Smooth muscle cell of the brain vasculature (primary cell): ENCODE data around the gene ADGRA1.

Source experiments
- DNase-seq: peaks from one replicate; pipeline ENCODE4 v3.0.0-alpha.2; 2012; ENCODE audit warnings: low read depth, low spot score

The ADGRA1 gene

GRCh38 chr10:133095586-133095985 lies 7.9 kb downstream of the ADGRA1 start:
- no peak for DNase-seq

GRCh38 chr10:133096616-133097269 lies 9.0 kb downstream of the ADGRA1 start:
- DNase-seq = no peak

- no peak for DNase-seq
These were observed 9.7 kb downstream of the ADGRA1 start for GRCh38 chr10:133097418-133097817.

- no peak for DNase-seq
These were observed 10.2 kb downstream of the ADGRA1 start for GRCh38 chr10:133097961-133098360.

- no peak for DNase-seq
These were observed 10.9 kb downstream of the ADGRA1 start for GRCh38 chr10:133098426-133099124.

- DNase-seq = no peak
These were observed 11.8 kb downstream of the ADGRA1 start for GRCh38 chr10:133099571-133099970.

- no peak for DNase-seq
These were observed 12.5 kb downstream of the ADGRA1 start for GRCh38 chr10:133100186-133100585.

GRCh38 chr10:133100706-133101415 lies 13.1 kb downstream of the ADGRA1 start:
- no peak for DNase-seq

GRCh38 chr10:133101416-133101810 lies 13.7 kb downstream of the ADGRA1 start:
- no peak for DNase-seq

- DNase-seq = no peak
These were observed 14.8 kb downstream of the ADGRA1 start for GRCh38 chr10:133102415-133103095.

- DNase-seq = no peak
These were observed 15.7 kb downstream of the ADGRA1 start for GRCh38 chr10:133103311-133103910.

- no peak for DNase-seq
These were observed 16.6 kb downstream of the ADGRA1 start for GRCh38 chr10:133104068-133104962.

- DNase-seq = no peak
These were observed 17.4 kb downstream of the ADGRA1 start for GRCh38 chr10:133104963-133105640.

GRCh38 chr10:133105686-133106390 lies 18.1 kb downstream of the ADGRA1 start:
- DNase-seq = no peak

- DNase-seq = no peak
These were observed 18.8 kb downstream of the ADGRA1 start for GRCh38 chr10:133106516-133106915.

- no peak for DNase-seq
These were observed 19.7 kb downstream of the ADGRA1 start for GRCh38 chr10:133107442-133107841.

GRCh38 chr10:133109711-133110110 lies 22.0 kb downstream of the ADGRA1 start:
- DNase-seq = no peak

- DNase-seq = no peak
These were observed 22.4 kb downstream of the ADGRA1 start for GRCh38 chr10:133110133-133110532.

GRCh38 chr10:133110609-133111275 lies 23.0 kb downstream of the ADGRA1 start:
- DNase-seq = no peak
